Measurements from ENCODE around the gene GGT7. TPM values are rescaled to one million over a fixed set of nuclear protein-coding genes. Genes with fewer than 3 reads are reported as not detected.
"Not testable (repeated sequence)": the region's sequence is repeated elsewhere in the genome, so short reads cannot be mapped to it uniquely, and the experiment has no call there.

Gene GGT7
- total RNA-seq, 2 donors from 2014 or later = 7.3 to 10.3 TPM

GRCh38 chr20:34915131-34915530, 42.5 kb upstream of the GGT7 start:
- Histone ChIP-seq H3K4me3 (no peak overlapping the region), H3K27ac (peak overlapping the region; percentile 43 to 63)

GRCh38 chr20:34907616-34908469, 35.2 kb upstream of the GGT7 start:
- Histone ChIP-seq H3K4me1 (peaks cover 0 to 27% of the 10 kb centered on the region in 2 donors), H3K36me3 (no peaks in the 10 kb centered on the region), H3K27me3 (no peaks in the 10 kb centered on the region), H3K9me3 (no peaks in the 10 kb centered on the region), H3K27ac (peak overlapping the region; percentile 75 to 91), H3K4me3 (no peak overlapping the region)
- no peak for TF ChIP-seq CTCF (IDR thresholded peaks at IDR 0.05)
- DNase-seq (ENCODE audit: low spot score) = peak; percentile 74

More at GRCh38 chr20:34915131-34915530, 42.5 kb upstream of the GGT7 start:
- Histone ChIP-seq H3K27me3 (no peaks in the 10 kb centered on the region), H3K36me3 (peaks cover 5% of the 10 kb centered on the region), H3K9me3 (no peaks in the 10 kb centered on the region), H3K4me1 (peaks cover 0 to 32% of the 10 kb centered on the region in 2 donors)
- no peak for TF ChIP-seq CTCF (IDR thresholded peaks at IDR 0.05)
- no peak for DNase-seq (ENCODE audit: low spot score)

- Histone ChIP-seq H3K4me3 (no peak overlapping the region), H3K27me3 (no peaks in the 10 kb centered on the region), H3K36me3 (no peaks in the 10 kb centered on the region), H3K9me3 (no peaks in the 10 kb centered on the region), H3K4me1 (peaks cover 0 to 27% of the 10 kb centered on the region in 2 donors), H3K27ac (peak overlapping the region; percentile 11 to 27)
- TF ChIP-seq CTCF (IDR thresholded peaks at IDR 0.05) = no peak
- no peak for DNase-seq (ENCODE audit: low spot score)
Measured at GRCh38 chr20:34904202-34904621, 31.6 kb upstream of the GGT7 start.

- not testable (repeated sequence) for H3K4me1 ChIP-seq; H3K4me3 ChIP-seq; H3K9me3 ChIP-seq; H3K27ac ChIP-seq; H3K27me3 ChIP-seq; H3K36me3 ChIP-seq; DNase-seq (ENCODE audit: low spot score)
Measured at GRCh38 chr20:34898731-34899130, 26.1 kb upstream of the GGT7 start.

- DNase-seq (ENCODE audit: low spot score); H3K27ac ChIP-seq; H3K27me3 ChIP-seq; H3K9me3 ChIP-seq; H3K36me3 ChIP-seq; H3K4me1 ChIP-seq; H3K4me3 ChIP-seq: not testable (repeated sequence)
Measured at GRCh38 chr20:34898129-34898528, 25.5 kb upstream of the GGT7 start.

GRCh38 chr20:34896086-34896621, 23.5 kb upstream of the GGT7 start:
- H3K27ac ChIP-seq = peak overlapping the region in 1 of 2 donors; percentile 39
- H3K4me3 ChIP-seq = no peak overlapping the region
- no peaks in the 10 kb centered on the region for H3K27me3 ChIP-seq
- H3K9me3 ChIP-seq = no peaks in the 10 kb centered on the region
- peaks cover 0 to 8% of the 10 kb centered on the region in 2 donors for H3K4me1 ChIP-seq
- no peaks in the 10 kb centered on the region for H3K36me3 ChIP-seq
- no peak for TF ChIP-seq CTCF (IDR thresholded peaks at IDR 0.05)
- no peak for DNase-seq (ENCODE audit: low spot score)
